Head of caudate nucleus (tissue), 42 donors: ENCODE results near the gene CTNND1.

Experiments
- DNase-seq, 42 donors: peaks; one replicate each; pipeline versions ENCODE4 v3.0.0 to v3.0.0-alpha.2; 2020 to 2021; ENCODE audit warnings: mixed read lengths in 7 of 42
- intact Hi-C: fragments of 100-400 bp; cut with DNase I; formaldehyde crosslinking; loops from one replicate; pipeline ENCODE4 v1.15.0; 2022

CTNND1 gene

DNA sequence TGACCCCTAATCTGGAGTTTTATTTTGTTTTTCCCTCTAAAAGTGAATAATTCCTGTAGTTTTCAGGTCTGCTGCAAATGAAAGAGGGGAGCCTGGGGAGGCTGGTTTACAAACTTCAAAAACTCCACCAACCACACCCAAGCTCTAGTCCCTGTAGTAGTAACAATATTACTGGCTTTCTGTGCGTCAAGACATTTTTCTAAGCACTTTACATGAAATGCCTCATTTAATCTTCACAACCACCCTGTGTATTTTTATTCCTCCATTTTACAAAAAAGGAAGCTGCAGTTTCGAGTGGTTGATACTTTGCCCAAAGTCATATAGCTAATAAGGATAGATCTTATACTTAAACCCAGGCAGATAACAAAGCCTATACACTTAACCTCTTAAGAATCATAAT is 23.5 kb downstream of the CTNND1 start:
- intact Hi-C loops: no loop called here
- DNase-seq: no peak

DNA sequence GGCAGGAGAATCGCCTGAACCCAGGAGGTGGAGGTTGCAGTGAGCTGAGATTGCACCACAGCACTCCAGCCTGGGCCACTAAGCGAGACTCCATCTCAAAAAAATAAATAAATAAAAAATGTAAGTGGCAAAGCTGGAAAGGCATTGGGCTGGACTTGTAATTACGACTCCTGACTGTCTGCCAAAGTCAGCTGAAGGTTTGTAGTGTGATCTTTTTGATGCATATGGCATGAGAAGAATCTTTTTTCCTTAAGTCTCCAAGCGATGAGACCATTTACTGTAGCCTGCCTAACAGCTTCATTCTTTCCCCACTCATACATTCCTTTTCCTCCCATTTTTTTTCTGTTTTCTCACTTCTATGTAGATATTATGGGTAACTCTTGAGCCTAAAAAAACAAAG is 24.8 kb downstream of the CTNND1 start:
- intact Hi-C loops: no loop called here
- DNase-seq: no peak

DNA sequence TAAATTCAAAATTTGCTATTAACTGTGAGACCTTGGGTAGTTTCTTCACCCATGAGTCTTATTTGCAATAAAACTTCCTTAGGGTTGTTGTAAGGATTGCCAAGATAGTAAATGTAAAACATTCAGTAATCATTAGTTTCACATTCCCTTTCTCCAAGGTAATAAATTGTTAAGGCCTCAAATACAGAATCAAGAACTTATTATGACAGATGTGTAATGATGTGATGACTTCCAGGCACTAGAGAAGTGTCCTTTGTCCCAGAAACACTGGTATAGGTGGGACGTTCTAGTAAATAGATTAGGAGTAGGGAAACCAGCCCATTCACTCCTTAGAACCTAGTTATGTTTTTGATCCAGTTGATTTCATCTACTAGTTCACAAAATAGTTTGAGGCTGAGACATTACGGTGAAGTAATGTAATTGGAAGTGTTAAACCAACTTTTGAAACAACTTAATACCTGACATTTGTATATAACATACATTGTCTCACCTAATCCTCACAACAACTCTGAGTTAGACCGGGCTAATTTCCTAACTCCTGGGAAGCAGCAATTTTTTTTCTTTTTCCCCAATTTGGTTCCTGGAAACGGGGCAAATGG is 25.5 kb downstream of the CTNND1 start:
- intact Hi-C loops: no loop called here
- no peak for DNase-seq

DNA sequence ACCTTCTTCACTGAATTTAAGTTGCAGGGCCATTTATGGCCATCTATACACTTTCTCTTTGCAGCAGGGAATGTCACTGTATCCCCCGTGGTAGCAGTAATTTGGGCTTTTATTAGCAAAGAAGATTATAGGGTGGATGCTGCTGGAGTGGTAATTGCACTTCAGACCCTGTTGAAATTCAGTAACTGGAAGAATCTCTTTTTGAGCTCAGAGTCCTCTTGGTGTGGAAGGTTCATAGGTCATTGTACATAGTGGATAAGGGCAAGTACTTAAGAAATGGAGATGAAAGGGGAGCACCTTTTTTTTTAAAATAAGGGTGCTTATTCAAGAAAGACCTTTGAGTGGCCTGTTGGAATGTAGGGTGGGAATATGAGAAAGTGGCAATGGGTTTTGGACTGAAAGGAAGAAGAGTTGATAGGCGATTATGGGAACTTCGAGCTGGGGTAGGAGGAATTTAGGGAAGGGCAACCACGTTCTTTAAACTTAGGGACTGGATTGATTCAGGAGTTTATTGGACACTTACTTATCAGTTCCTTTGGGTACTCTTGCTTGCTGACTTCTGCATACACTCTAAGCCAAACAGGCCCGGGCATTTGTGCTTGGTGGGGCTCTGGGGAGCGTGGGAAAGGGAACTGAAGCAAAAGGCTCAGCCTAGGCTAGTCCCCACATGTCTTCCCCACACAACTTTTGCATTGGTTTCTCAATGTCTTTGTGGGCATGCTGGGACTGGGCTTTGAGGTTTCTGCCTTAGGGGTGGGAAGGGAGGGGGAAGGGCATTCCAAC is 26.5 kb downstream of the CTNND1 start:
- peak in 24 of 42 donors; percentile 20 to 58 (median 39) for DNase-seq

DNA sequence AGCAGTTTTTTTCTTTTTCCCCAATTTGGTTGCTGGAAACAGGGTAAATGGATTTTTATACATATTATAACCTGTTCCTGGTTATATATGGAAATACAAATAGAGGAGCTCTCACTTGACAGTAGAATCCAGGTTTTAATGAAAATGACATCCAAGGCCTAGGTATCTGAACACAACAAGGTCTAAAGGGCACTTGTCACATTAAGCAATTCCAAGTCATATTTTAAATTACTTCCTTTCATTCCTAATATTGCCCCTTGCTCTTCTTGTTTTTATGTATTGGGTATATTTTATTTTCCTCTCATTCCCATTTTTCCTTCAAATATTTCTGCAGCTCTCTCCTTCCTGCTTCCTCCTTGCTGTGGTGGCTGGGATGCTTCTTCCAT is 27.1 kb downstream of the CTNND1 start:
- no peak for DNase-seq
- intact Hi-C loops: no loop called here

More for the DNA sequence above, 26.5 kb downstream of the CTNND1 start:
- intact Hi-C loops: no loop called here

DNA sequence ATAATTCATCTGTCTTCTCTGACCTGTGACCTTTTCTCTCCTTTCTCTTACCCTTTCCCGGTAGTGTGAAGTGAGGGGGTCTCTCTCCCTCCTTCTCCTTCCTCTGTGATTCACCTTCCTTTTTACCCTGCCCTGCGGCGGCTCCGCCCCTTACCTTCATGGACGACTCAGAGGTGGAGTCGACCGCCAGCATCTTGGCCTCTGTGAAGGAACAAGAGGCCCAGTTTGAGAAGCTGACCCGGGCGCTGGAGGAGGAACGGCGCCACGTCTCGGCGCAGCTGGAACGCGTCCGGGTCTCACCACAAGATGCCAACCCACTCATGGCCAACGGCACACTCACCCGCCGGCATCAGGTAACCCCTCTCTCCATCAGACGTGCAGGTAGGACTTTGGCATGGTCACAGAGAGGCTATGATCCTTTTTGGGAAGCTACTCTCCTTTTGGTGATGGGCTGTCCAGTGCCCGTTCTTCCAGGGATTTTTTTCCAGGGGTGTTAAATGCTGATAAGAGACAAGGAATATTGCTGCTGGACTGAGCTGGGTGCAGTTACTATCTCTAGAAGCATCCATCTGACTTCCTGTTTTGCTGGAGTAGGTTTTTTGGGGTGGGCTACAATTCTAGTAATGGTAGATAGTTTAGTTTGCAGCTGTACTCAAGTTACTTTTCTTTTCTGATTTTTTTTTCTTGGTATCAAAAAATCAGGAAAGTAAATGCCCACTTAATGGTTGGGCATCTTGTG is 29.9 kb downstream of the CTNND1 start:
- intact Hi-C loops: no loop called here
- no peak for DNase-seq

DNA sequence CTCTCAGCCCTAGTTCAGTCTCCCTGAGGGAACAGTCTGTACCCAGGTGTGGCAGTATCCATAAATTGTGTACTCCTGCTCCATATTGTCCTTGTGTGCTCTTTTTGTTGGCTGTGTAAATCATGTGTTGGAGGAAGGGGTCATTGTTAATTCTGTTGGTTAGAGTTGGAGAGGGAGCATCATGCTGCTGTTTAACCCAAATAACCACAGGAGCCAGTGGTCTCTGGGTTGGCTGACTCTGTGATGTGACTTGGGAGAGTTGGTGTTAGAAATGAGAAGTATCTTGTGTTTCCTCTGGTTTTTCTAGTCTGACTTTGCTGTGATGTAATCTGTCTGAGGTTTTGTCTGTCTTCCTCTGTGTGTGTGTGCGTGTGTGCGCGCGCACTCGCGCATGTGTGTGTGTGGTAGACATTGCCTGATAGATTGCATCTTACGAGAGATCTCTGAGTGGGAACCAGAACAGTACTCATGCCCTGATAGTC is 30.5 kb downstream of the CTNND1 start:
- peak in 33 of 42 donors; percentile 14 to 80 (median 39) for DNase-seq
- intact Hi-C loops: no loop called here

DNA sequence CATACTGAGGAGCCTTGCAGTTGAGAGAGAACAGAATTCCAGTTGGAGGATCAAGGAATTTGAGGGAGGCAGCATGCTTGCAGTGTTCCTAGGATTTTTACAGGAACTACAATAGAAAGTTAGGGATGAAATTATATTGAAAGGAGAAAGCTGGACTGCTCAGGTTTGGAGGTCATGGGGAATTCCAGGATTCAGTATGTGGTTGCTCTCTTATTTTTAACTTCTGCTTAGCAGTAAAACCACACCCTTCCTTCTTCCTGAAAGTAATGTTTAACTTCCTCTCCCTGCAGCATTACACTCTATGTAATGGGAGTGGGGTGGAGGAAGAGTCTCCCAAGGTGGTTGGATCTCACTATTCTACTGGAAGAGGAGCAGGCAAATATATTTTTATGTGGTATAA is 31.3 kb downstream of the CTNND1 start:
- no peak for DNase-seq
- intact Hi-C loops: no loop called here

DNA sequence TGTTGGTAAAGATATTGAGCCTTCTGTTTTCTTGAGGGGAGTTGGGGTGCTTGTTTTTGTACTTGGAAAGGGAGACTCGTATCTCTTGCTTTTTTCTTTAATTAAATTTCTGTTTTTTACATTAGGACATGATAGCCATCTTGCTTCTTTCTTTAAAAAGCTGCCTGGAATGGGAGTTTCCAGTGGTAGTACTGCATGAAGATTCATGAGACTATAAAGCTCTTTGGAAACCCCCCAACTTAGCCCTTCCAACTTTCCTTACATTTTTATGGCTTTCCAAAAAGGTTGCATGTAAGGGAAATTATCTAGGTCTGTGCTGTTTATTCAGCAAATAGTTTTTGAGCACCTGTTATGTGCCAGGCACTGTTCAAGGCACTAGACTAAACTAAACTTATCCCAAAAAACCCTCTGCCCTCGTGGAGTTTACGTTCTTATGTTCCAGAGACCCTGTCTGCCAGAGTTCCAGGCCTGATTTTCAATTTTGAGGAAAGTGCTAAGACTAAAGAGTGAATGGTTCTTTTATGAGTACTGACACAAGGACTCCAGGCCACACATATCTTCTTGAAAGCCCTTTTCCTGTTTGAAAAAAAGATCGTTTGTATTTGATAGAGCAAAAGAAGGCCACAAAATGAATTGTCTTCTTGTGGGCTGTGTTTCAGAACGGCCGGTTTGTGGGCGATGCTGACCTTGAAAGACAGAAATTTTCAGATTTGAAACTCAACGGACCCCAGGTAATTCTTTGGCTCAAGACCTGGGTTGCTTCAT is 31.9 kb downstream of the CTNND1 start:
- DNase-seq: no peak
- intact Hi-C loops: no loop called here

DNA sequence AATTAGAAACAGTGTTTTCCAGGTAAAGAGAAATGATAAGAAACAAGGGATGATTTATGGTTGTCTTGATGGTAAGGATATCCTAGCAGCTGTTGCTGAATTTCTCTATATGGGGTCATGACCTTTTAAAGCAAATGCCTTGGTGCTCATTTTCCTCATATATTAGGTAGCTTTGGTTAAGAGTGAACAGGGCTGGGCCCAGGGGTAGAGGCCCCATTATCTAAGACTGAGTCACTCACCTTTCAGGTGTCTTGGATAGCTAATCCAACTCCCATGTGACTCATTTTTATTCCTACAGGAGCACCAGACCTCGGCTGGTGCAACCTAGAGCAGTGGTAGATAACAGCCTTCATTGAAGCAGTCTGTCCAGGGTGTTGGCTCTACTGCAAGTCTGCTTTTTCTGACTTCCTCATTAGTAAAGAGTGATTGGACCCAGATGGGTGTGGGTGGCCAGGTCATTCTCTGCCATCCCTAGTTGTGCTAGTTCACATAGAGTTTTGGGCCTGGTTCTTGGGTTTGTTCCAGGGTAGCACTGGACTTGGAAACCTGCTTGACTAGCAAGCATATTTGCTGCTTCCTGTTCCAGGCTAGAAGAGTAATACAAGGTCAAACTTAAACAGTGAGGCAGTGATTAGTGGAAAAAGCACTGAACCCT is 37.4 kb downstream of the CTNND1 start:
- peak in 1 of 42 donors; percentile 44 for DNase-seq
- intact Hi-C loops: no loop called here

DNA sequence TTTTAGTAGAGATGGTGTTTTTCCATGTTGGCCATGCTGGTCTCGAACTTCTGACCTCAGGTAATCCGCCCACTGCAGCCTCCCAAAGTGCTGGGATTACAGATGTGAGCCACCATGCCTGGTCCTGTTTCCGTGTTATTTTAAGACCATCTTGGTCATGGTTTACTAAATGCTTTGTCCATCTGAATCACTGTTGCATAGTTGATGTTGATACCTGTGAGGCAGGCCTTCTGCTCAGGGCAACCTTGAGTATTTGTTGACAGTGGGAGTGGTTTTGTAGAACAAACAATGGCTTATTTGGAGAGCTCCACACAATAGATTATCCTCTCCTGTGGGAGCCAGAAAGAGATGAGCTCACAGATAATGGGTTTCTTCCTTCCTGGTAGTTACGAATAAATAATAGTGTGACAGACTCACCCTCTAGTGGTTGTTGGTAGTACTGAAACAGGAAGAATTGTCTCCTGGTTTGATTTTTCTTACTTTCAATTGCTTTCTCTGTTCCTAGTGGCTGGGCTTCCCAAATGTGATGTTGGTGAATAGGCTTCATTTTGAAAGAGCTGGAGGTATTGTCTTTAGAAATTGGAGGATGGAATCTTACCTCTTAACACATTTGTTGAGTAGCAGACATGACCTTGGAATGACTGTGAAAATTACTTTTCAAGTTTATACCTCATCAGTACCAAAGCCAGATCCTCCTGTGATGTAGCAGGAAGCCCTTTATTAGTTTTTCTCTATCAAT is 39.0 kb downstream of the CTNND1 start:
- intact Hi-C loops: loop anchor here (5.0 kb wide), 3 partner anchors 58 to 133 kb away; partner anchors contain the start of genes MED19, SELENOH, TMX2 and ZDHHC5
- DNase-seq: peak in 10 of 42 donors; percentile 10 to 71 (median 30)

DNA sequence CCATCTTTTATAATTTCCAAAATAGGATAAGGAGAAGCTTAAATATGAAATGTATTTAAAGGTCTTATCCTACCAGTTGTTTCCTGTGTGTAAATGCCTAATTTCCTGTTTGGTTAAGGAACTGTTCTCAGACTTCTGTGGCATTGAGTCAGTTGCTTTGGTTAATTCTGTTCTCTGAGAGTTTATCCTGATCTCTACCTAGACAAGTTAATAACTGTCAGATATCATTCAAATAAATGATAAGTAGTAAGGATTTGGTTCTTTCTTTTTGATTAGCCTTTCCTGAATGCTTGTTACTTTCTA is 39.5 kb downstream of the CTNND1 start:
- intact Hi-C loops: loop anchor here (5.0 kb wide), 3 partner anchors 59 to 134 kb away; partner anchors contain the start of genes MED19, SELENOH, TMX2 and ZDHHC5
- no peak for DNase-seq

DNA sequence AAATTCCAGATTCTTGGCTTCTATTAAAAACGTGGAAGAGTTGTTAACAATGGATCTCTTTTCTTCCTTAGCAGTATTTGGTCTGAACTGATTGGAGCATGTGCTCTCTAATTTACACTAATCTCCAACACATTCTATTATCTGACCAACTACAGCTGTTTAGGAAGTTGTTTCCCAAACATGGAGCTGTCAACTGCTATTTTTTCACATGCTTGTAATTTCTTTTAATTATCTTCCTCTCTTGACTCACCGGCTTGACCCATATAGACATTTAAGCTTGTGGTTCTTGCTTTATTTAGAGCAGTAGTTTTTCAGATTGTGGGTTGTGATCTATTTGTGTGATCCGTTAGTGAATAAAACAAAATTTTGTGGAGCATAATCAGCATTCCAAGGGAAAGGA is 40.8 kb downstream of the CTNND1 start:
- no peak for DNase-seq
- intact Hi-C loops: loop anchor here (5.0 kb wide), 3 partner anchors 60 to 135 kb away; partner anchors contain the start of genes MED19, SELENOH, TMX2 and ZDHHC5

DNA sequence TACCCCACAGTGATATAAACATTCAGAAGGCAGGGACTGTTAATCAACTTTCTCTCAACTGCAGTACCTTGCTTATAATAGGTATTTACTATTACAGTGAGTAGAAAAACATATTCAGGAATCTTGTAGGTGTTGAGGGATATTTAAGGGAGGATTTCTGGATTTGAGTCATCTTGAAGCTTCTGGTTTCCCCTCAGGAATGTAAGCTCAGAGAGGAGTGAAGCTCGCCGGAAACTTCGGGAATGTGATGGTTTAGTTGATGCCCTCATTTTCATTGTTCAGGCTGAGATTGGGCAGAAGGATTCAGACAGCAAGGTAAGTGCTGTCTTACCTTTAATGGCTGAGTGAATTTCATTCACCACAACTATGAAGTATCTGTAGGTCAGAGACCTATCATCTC is 42.9 kb downstream of the CTNND1 start:
- peak in 1 of 42 donors; percentile 8 for DNase-seq
- intact Hi-C loops: loop anchor here (5.0 kb wide), 3 partner anchors 62 to 137 kb away; partner anchors contain the start of genes MED19, SELENOH, TMX2 and ZDHHC5

DNA sequence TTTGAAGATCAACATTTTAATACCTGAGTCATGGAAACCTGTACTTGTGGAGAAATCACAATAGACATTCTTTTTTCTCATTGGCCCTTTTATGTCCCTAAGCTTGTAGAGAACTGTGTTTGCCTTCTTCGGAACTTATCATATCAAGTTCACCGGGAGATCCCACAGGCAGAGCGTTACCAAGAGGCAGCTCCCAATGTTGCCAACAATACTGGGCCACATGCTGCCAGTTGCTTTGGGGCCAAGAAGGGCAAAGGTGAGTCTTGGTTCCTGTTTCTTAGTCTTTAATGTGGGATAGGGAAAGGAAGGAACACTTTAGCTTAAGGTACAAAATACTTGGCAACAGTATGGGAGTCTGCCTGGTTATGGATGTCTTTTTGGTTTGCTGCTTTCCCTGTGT is 44.2 kb downstream of the CTNND1 start:
- DNase-seq: no peak
- intact Hi-C loops: no loop called here

DNA sequence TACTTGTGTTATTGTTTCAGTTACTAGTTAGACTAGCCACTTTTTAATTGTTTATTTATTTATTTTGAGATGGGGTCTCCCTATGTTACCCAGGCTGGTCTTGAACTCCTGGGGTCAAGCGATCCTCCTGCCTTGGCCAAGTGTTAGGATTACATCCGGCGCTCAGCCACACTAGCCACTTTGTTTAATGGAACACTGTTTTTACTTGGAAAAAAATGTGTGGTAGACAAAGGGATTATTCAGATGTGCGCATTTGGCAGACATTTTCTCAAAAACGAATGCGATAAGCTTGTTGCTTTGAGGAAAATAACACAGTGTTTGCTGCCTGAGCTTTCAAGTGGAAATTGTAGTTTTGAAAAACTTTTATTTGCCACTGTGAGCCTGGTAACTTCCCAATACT is 51.0 kb downstream of the CTNND1 start:
- DNase-seq: peak in 26 of 42 donors; percentile 14 to 72 (median 42)
- intact Hi-C loops: no loop called here

DNA sequence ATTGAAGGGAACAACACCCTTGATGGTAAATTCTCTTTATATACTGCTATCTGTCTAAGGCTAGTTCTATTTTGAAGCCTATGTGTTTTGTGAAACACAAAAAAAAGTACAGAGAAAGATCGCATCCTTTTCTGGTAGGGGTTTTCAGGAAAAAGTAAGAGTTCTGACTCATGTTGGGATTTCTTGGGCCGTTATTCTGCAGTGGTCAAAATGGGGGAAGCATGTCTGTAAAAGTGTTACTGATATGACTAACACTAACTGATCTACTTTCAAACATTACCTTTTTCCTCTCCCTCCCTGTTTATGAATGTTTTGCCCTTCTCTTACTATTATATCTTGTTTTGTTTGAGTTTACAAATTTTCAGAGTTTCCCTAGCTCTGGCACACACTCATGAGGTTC is 53.9 kb downstream of the CTNND1 start:
- DNase-seq: no peak
- intact Hi-C loops: no loop called here

DNA sequence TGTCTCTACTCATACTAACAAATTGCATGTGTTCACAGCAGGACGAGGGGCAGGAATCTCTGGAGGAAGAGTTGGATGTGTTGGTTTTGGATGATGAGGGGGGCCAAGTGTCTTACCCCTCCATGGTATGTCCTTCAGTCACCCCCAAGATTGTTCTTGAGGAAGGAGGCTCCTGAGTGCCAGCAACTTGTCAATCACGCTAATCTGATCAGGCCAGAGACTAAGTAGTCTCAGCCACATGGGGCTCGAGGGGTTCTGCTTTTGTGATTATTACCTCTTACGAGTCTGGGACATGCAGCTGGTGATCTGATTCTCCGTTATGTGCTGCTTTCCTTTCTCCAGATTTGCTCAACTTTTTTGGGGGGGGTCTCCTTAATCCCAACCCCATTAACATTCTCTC is 54.3 kb downstream of the CTNND1 start:
- intact Hi-C loops: no loop called here
- DNase-seq: no peak
